ENCODE measurements around the gene EYA2.

EYA2 gene

GRCh38 chr20:47057661-47058060 lies 163.0 kb downstream of the EYA2 start:
- in situ Hi-C loops (cut with HindIII; ENCODE audit: low sequenced_read_pairs): no loop called here
- H3K4me3 ChIP-seq (ENCODE audit: low read depth, low read length): no peak overlapping the region
- TF ChIP-seq CTCF (IDR thresholded peaks at IDR 0.05; ENCODE audit: low read depth, low read length): no peak
- DNase-seq (ENCODE audit: low read depth, low spot score): no peak

GRCh38 chr20:47058236-47058635 lies 163.6 kb downstream of the EYA2 start:
- DNase-seq (ENCODE audit: low read depth, low spot score): no peak
- in situ Hi-C loops (cut with HindIII; ENCODE audit: low sequenced_read_pairs): no loop called here
- no peak overlapping the region for H3K4me3 ChIP-seq (ENCODE audit: low read depth, low read length)
- TF ChIP-seq CTCF (IDR thresholded peaks at IDR 0.05; ENCODE audit: low read depth, low read length): no peak

DNA sequence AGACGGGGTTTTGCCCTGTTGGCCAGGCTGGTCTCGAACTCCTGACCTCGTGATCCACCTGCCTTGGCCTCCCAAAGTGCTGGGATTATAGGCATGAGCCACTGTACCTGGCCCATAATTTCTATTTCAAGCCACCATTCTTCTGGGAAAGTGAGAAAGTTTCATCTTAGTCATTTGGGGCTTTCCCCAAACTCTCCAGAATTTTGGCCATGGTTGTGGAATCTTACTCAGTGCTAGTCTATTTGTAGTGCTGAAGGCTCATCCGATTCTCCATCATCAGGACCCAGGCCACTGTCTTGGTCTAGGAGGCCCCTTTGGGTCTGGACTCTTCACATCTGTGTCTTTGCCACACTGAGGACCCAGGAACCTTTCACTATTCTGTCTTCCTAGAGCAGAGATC lies 164.9 kb downstream of the EYA2 start:
- TF ChIP-seq CTCF (IDR thresholded peaks at IDR 0.05; ENCODE audit: low read depth, low read length): no peak
- no peak for DNase-seq (ENCODE audit: low read depth, low spot score)
- in situ Hi-C loops (cut with HindIII; ENCODE audit: low sequenced_read_pairs): no loop called here
- no peak overlapping the region for H3K4me3 ChIP-seq (ENCODE audit: low read depth, low read length)

DNA sequence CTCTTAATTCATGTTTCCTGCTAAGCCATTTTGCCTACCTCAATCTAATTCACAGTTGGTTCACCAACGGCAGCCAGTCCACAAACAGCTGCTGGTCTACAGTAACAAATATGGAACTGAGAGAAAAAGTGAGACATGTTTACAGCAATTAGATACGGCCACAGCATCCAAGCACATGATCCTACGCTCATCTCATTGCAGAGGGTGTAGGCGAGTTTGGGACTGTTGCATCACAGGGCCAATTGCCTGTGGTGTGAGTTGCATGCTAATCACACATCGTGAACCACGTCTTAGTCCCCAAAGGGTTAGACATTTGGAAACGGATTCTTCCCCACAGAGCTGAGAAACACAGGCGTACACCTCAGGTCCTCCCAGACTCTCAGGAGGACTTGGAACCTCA lies 166.9 kb downstream of the EYA2 start:
- H3K4me3 ChIP-seq (ENCODE audit: low read depth, low read length): no peak overlapping the region
- no peak for DNase-seq (ENCODE audit: low read depth, low spot score)
- no peak for TF ChIP-seq CTCF (IDR thresholded peaks at IDR 0.05; ENCODE audit: low read depth, low read length)
- in situ Hi-C loops (cut with HindIII; ENCODE audit: low sequenced_read_pairs): no loop called here

- DNase-seq (ENCODE audit: low read depth, low spot score): no peak
- TF ChIP-seq CTCF (IDR thresholded peaks at IDR 0.05; ENCODE audit: low read depth, low read length): no peak
- in situ Hi-C loops (cut with HindIII; ENCODE audit: low sequenced_read_pairs): no loop called here
- H3K4me3 ChIP-seq (ENCODE audit: low read depth, low read length): no peak overlapping the region
Measured at GRCh38 chr20:47062226-47062890, 167.7 kb downstream of the EYA2 start.

DNA sequence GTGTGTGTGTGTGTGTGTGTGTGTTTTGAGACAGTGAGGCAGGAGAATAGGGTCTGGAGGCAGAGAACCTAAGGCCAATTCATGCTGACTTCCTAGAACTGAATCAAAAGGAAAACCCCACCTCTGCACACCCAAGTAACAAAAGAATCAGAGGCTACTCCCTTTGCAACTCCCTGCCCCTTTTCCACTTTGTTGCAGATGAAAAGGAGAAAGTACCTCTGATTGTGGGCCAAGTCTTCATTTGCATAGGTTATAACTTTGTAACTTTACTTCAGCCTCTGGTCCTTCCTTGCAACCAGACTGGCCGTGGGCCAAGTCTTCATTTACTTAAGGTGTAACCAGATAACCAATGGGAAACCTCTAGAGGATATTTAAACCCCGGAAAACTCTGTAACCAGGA lies 168.8 kb downstream of the EYA2 start:
- DNase-seq (ENCODE audit: low read depth, low spot score): no peak
- no peak overlapping the region for H3K4me3 ChIP-seq (ENCODE audit: low read depth, low read length)
- TF ChIP-seq CTCF (IDR thresholded peaks at IDR 0.05; ENCODE audit: low read depth, low read length): no peak
- in situ Hi-C loops (cut with HindIII; ENCODE audit: low sequenced_read_pairs): no loop called here
